SHP77 treated with DMSO at 0.1 percent for 48 hours (cell line): ENCODE data around the gene PRKAB1.
"Not testable (repeated sequence)": the region's sequence is repeated elsewhere in the genome, so short reads cannot be mapped to it uniquely, and the experiment has no call there.

Source experiments
- DNase-seq: peaks from one replicate; lab custom pipeline; 2025; lab: John Stamatoyannopoulos, UW

PRKAB1 gene

DNA sequence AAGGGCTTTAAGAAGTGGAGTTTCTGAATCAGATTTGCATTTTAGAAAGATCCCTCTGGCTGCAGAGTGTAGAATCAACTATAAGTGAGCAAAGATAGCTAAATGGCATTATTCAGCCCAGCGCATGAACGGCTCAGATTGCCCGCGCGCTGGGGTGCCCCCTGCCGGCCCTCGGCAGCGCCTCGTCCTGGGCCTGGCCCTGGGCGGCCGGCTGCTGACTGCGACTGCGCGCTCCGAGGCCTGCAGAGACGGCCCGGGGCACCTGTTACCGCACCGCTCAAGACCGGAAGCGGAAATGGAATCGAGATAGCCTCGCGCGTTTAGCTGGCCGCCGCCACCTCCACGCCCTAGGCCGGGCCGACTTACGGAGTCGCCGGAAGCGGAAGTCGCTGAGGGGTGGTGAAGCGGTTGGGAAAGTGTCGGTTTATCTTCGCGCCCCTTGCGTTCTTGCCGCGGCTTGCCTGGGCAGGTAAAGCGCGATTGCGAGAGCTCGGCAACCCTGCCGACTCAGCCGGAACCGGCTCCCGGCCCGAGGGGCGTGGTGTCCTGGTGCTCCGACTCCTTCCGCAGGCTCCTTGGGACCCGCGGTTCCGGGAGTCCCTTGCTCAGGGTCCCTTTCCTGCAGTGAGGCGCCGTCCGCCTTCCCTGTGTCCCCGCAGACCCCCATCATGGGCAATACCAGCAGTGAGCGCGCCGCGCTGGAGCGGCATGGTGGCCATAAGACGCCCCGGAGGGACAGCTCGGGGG lies at the start of gene PRKAB1:
Gene PRKAB1 (plus strand): TSS at position 557 of the 747 bp plus-strand sequence. CDS start 112 bp downstream, at position 669.
- peak; percentile 96 for DNase-seq

- not testable (repeated sequence) for DNase-seq
Observed at GRCh38 chr12:119618328-119618896, 49.5 kb upstream of the PRKAB1 start.

DNA sequence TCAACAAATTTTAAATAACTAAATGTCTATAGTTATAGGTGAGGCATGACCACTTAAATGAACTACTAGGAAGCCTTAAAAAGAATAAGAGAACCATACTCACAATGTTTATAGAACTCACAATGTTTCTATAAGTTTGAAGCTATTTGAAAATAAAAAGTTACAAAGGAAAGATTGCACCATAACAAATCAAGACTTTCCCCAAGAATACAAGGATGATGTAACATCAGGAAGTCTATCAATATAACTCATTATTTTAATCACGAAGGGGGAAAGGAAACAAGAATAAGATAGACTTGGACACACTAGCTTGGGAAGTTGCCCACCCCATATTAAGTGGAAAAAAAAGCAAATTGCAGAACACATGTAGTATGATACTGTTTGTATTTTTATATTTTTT lies 47.4 kb upstream of the PRKAB1 start:
- DNase-seq, result no peak

GRCh38 chr12:119621878-119622277 lies 46.1 kb upstream of the PRKAB1 start:
- DNase-seq, result no peak

DNA sequence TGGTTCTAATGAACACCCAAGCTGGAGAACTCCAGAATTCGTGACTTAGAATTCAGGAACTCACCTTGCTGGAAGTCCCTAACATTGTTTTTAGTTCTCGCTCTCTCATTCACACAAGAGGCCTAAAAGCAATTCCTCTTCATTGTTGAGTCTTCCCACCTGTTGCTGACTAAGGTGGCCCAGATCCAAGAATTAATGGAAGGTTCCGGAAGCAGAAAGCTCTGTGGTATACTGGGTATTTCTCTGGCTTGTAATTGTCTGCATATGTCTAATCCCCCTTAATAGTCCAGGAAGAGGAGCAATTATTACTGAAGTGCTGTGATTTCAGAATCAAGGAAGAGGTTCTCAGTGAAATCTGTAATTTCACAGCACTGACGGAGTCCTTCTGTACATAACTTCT lies 43.0 kb upstream of the PRKAB1 start:
- DNase-seq, result no peak

GRCh38 chr12:119627019-119627643 lies 40.8 kb upstream of the PRKAB1 start:
- DNase-seq, result no peak

- no peak for DNase-seq
Observed at GRCh38 chr12:119627686-119628085, 40.2 kb upstream of the PRKAB1 start.

GRCh38 chr12:119630223-119630780 lies 37.6 kb upstream of the PRKAB1 start:
- DNase-seq, result no peak

GRCh38 chr12:119630962-119631550 lies 36.9 kb upstream of the PRKAB1 start:
- DNase-seq, result no peak

GRCh38 chr12:119631930-119632678 lies 35.8 kb upstream of the PRKAB1 start:
- no peak for DNase-seq

- DNase-seq, result no peak
Observed at GRCh38 chr12:119634743-119635142, 33.2 kb upstream of the PRKAB1 start.

GRCh38 chr12:119642986-119643385 lies 24.9 kb upstream of the PRKAB1 start:
- DNase-seq, result no peak

DNA sequence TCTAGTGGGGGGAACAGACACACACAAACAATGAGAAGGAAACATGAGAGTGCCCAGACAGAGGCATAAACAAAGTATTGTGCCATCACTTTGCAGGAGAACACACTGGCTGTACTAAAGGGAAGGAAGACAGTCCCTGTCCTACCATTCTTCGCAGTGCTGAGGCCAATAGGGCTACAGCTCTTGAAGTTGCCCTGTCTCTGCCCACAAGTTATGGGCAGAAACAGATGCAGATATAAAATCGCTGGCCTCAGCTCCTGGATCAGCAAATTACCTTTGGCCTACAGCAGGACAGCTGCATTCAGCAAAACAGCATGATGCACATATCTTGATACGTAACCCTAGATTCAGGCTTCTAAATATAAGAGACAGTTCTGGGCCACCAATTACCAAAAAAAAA lies 23.0 kb upstream of the PRKAB1 start:
- no peak for DNase-seq

- no peak for DNase-seq
Observed at GRCh38 chr12:119645535-119646059, 22.3 kb upstream of the PRKAB1 start.

DNA sequence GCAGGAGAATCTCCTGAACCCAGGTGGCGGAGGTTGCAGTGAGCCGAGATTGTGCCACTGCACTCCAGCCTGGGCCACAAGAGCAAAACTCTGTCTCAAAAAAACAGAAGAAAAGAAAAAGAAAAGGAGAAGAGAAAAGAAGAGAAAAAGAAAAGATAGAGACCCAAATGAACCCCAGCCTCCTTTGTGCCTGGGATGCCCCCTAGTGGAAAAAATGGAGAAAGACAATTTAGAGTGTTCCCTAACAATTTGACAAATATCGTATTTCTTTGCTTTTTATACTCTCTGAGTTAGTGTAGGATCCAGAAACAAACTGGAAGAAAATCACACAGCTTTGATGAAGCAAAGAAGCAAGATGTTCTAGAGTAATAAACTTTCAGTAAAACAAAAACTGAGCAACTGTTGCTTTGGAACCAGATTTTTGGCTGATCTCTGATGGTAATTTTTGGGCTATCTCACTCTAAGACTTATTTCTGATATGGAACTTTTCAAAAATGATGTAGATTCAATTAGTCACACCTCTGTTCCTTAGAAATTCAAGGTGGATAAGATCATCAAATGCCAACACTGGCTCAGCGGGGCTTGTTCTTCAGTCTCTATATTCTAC lies 18.6 kb upstream of the PRKAB1 start:
- peak; percentile 2 for DNase-seq

- DNase-seq, result no peak
Observed at GRCh38 chr12:119652665-119653064, 15.3 kb upstream of the PRKAB1 start.

GRCh38 chr12:119657001-119657400 lies 10.9 kb upstream of the PRKAB1 start:
- DNase-seq, result not testable (repeated sequence)

DNA sequence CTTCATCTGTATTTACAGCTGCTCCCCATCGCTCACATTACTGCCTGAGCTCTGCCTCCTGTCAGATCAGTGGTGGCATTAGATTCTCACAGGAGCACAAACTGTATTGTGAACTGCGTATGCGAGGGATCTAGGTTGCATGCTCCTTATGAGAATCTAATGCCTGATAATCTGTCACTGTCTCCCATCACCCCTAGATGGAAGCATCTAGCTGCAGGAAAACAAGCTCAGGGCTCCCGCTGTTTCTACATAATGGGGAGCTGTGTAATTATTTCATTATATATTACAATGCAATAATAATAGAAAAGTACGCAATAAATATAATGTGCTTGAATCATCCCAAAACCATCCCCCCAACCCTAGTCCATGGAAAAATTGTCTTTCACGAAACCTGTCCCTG lies 9.8 kb upstream of the PRKAB1 start:
- DNase-seq, result not testable (repeated sequence)

- DNase-seq, result peak; percentile 13
Observed at GRCh38 chr12:119659289-119659897, 8.5 kb upstream of the PRKAB1 start.

GRCh38 chr12:119660076-119660475 lies 7.9 kb upstream of the PRKAB1 start:
- no peak for DNase-seq

- no peak for DNase-seq
Observed at GRCh38 chr12:119661882-119662281, 6.1 kb upstream of the PRKAB1 start.
